ENCODE data around the gene KIF23.

DNA sequence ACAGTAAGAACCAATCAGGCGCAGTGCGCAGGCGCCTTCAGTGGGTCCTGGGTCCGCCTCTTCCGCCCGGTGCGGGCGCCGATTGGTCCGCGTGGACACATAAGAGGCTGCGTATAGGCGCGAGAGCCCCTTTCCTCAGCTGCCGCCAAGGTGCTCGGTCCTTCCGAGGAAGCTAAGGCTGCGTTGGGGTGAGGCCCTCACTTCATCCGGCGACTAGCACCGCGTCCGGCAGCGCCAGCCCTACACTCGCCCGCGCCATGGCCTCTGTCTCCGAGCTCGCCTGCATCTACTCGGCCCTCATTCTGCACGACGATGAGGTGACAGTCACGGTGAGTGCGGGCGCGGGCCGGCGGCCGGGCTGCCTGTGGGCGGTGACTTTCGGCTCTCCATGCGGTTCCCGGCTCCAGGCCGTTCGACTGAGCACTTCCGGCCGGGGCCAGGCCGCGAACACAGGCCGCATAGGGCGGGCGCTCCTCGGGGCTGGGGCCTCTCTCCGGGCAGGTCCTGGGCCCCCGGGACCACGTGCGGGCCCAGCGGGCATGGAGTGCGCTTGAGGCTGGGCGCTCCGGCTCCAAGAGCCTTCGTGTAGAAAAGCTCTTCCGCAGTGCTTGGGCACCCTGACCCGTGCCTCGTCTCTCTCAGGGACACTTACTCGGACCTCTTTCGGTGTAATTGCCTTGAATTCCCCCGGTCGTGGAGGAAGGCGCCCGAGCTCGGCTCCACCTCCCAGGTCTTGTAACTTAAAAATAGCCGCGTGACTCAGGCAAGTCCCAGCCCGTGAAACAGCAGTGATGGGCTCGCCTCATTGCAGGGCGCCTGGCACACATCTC lies 38.8 kb downstream of the KIF23 start, which contains the start of gene RPLP1:
- TF ChIP-seq, protein P1, sequence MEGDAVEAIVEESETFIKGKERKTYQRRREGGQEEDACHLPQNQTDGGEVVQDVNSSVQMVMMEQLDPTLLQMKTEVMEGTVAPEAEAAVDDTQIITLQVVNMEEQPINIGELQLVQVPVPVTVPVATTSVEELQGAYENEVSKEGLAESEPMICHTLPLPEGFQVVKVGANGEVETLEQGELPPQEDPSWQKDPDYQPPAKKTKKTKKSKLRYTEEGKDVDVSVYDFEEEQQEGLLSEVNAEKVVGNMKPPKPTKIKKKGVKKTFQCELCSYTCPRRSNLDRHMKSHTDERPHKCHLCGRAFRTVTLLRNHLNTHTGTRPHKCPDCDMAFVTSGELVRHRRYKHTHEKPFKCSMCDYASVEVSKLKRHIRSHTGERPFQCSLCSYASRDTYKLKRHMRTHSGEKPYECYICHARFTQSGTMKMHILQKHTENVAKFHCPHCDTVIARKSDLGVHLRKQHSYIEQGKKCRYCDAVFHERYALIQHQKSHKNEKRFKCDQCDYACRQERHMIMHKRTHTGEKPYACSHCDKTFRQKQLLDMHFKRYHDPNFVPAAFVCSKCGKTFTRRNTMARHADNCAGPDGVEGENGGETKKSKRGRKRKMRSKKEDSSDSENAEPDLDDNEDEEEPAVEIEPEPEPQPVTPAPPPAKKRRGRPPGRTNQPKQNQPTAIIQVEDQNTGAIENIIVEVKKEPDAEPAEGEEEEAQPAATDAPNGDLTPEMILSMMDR (conservative IDR thresholded peaks at IDR 0.05), result no peak
- TF ChIP-seq EZH2 (IDR thresholded peaks at IDR 0.05; ENCODE audit: low read depth), result no peak
